Spinal cord (tissue), 10 donors: ENCODE data around the gene IDS. TPM values are rescaled to one million over a fixed set of nuclear protein-coding genes. Genes with fewer than 3 reads are reported as not detected.
A peak's percentile ranks its signal among the peaks of the same experiment; 100 is the strongest.

Experiments
- DNase-seq, 6 donors: peaks; one replicate each; pipeline versions ENCODE4 v3.0.0 to v3.0.0-alpha.2; 2013 to 2015; ENCODE audit warnings: low spot score in 6 of 6, low read depth in 4 of 6
- H3K27ac ChIP-seq: one replicate; pipeline ENCODE4 v1.5.1; 2013; ENCODE audit warnings: low read depth, low read length, control low read depth
- H3K27me3 ChIP-seq: one replicate; pipeline ENCODE4 v1.6.1; 2013; ENCODE audit warnings: low read length; ENCODE audit not compliant: control insufficient read depth, insufficient read depth
- H3K36me3 ChIP-seq: one replicate; pipeline ENCODE4 v1.6.1; 2013; ENCODE audit warnings: low read length; ENCODE audit not compliant: control insufficient read depth, insufficient read depth
- H3K4me1 ChIP-seq: one replicate; pipeline ENCODE4 v1.6.1; 2013; ENCODE audit warnings: low read length; ENCODE audit not compliant: control insufficient read depth, insufficient read depth
- H3K4me3 ChIP-seq: one replicate; pipeline ENCODE4 v1.5.1; 2013; ENCODE audit warnings: low read depth, low read length, control low read depth
- H3K9me3 ChIP-seq: one replicate; pipeline ENCODE4 v1.6.1; 2013; ENCODE audit warnings: low read length; ENCODE audit not compliant: control insufficient read depth, insufficient read depth
- WGBS: methylation state at CpG from one replicate; pipeline ENCODE4 v1.1.5; 2013; ENCODE audit warnings: missing lambda C conversion rate; ENCODE audit not compliant: insufficient coverage; 5-methylcytosine and 5-hydroxymethylcytosine counted together
- polyA plus RNA-seq, 2 donors: library from polyadenylated mRNA; unstranded; fragments of 120-200 nt; gene quantifications; one replicate each; pipeline ENCODE4 v1.2.1, GENCODE V29; 2013; ENCODE audit not compliant: insufficient read length in 2 of 2
- total RNA-seq, 2 donors: library from RNA; depleted of rRNA in 1 of 2; stranded (reverse); fragments of 120-200 nt in 1 of 2; fragments of >200 nt in 1 of 2; gene quantifications; one replicate each; pipeline versions ENCODE4 v1.2.3 to v1.2.4, GENCODE V29; 2013 to 2014
- donor health status: healthy.

The IDS gene
- total and polyA plus RNA-seq, 4 donors = 72.7 to 256 (median 199) TPM

- no peak for DNase-seq
- Histone ChIP-seq H3K9me3 (no peaks in the 10 kb centered on the region), H3K36me3 (no peaks in the 10 kb centered on the region), H3K27ac (no peak overlapping the region), H3K27me3 (no peaks in the 10 kb centered on the region), H3K4me3 (no peak overlapping the region), H3K4me1 (no peaks in the 10 kb centered on the region)
Measured at GRCh38 chrX:149455934-149456333, 49.2 kb downstream of the IDS start.

DNA sequence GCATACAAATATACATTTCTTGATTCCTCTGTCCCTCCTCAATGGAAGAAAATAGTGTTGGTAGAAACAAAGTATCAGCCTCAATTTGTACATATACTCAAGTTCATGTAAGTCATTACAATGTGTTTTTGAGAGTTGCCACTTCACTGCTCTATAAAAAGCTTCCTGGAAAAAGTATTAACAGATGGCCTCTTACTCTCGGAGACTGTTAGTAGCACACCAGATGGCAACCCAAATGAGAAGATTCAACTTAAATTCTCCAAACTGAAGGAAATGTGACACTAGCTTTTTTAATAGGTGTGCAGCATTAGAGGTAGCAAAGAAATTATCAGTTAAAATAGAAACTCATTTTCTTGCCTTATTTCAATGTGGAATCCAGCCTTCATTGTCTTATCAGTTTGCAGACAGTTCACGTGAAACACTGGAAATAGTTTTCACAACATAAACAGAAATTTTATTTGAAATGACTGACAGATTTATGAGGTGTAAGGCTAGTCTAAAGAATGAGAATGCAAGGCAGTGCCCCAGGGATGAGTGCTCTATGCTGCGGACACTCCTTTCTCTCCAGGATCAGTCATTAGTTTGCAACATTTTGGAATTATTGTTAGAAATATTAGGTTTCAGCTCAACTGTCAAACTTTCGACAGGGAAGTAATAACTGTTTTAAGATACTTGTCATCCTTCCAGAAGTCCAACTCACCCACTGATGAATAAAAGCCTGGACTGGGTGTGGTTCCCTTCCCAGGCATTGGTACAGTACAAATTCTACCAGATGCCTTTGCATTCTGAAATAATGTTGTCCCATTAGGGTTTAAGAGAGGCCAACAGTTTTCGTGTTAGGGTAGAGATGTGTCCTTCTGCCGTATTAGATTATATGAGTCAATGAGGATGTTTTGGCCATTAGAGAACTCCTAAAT, 50.9 kb downstream of the IDS start:
- peak in 2 of 6 donors; percentile 42 to 69 for DNase-seq
- Histone ChIP-seq H3K9me3 (no peaks in the 10 kb centered on the region), H3K36me3 (no peaks in the 10 kb centered on the region), H3K4me3 (no peak overlapping the region), H3K27me3 (no peaks in the 10 kb centered on the region), H3K27ac (no peak overlapping the region), H3K4me1 (no peaks in the 10 kb centered on the region)
- WGBS = 100% methylated on average over 1 of the region's 6 CpGs

- Histone ChIP-seq H3K4me1 (no peaks in the 10 kb centered on the region), H3K27me3 (no peaks in the 10 kb centered on the region), H3K4me3 (no peak overlapping the region), H3K27ac (no peak overlapping the region), H3K9me3 (no peaks in the 10 kb centered on the region), H3K36me3 (no peaks in the 10 kb centered on the region)
- WGBS = no CpG with 5 or more reads among the region's 2 CpGs
- no peak for DNase-seq
Measured at GRCh38 chrX:149453030-149453429, 52.1 kb downstream of the IDS start.

DNA sequence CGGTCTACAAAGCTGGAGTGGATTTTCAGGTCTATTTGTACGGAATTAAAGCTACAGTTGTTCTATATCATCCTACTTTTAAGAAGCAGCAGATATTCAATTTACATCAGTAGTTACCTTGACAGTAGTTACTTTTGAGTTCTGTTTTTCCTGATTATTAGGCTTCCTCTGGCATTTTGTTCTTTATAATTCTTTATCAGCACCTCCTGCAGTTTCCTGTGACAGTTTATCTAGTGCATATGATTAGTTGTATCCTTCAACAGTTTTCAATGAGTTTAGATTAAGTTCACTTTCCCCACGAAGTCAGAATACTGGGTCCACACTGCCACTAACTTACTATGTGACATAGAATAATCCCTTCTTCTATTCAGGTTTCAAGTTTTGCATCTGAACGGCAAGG, 71.7 kb downstream of the IDS start:
- 83% methylated on average over 1 of the region's 4 CpGs for WGBS
- Histone ChIP-seq H3K4me1 (no peaks in the 10 kb centered on the region), H3K27me3 (no peaks in the 10 kb centered on the region), H3K9me3 (no peaks in the 10 kb centered on the region), H3K27ac (no peak overlapping the region), H3K36me3 (no peaks in the 10 kb centered on the region), H3K4me3 (no peak overlapping the region)
- no peak for DNase-seq

DNA sequence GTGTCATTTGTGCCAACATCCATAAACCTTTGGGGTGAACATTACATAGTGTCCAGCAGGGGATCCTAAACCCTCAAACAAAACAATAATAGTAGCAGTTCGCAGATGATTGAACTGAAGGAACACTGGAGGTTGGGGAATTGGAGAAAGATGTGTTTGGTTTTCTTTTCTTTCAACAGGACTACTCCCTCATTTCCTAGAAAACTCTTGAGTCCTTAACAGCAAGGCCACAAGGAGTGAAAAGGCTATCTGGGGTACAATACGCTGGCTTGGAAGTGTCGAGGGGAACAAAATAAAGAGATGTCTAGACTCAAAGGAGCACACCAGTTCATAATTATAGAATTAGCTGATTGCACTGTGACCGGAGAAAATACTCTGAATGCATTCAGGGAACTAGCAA, 72.1 kb downstream of the IDS start:
- no peak for DNase-seq
- Histone ChIP-seq H3K4me1 (no peaks in the 10 kb centered on the region), H3K27ac (no peak overlapping the region), H3K4me3 (no peak overlapping the region), H3K9me3 (no peaks in the 10 kb centered on the region), H3K27me3 (no peaks in the 10 kb centered on the region), H3K36me3 (no peaks in the 10 kb centered on the region)
- WGBS = no CpG with 5 or more reads among the region's 4 CpGs

Other genes starting within 250 kb of the IDS start
- gene EOLA1, start 35.7 kb upstream of the IDS start, total RNA-seq = 10 to 100 TPM; 13.7 to 22.4 TPM
- gene EOLA1, start 35.7 kb upstream of the IDS start, polyA plus RNA-seq = 10 to 100 TPM; 24.2 to 26.8 TPM
- gene HSFX3, start 44.6 kb upstream of the IDS start, total RNA-seq = not detected
- gene HSFX3, start 44.6 kb upstream of the IDS start, polyA plus RNA-seq = under 1 TPM; 0.39 to 0.48 TPM
- gene MAGEA9B, start 82.2 kb upstream of the IDS start, total RNA-seq = not detected
- gene MAGEA9B, start 82.2 kb upstream of the IDS start, polyA plus RNA-seq = not detected
- 1 to 10 TPM in 1 of 2 donors, under 1 TPM in 1; 0.89 to 1.2 TPM for gene HSFX2, start 90.0 kb upstream of the IDS start, total RNA-seq
- 1 to 10 TPM in 1 of 2 donors, under 1 TPM in 1; 0.86 to 2.4 TPM for gene HSFX2, start 90.0 kb upstream of the IDS start, polyA plus RNA-seq
- 10 to 100 TPM; 31.7 to 42.0 TPM for gene TMEM185A, start 126.5 kb upstream of the IDS start, total RNA-seq
- 10 to 100 TPM; 33.9 to 45.6 TPM for gene TMEM185A, start 126.5 kb upstream of the IDS start, polyA plus RNA-seq
- not detected for gene MAGEA11, start 206.8 kb upstream of the IDS start, total RNA-seq
- not detected for gene MAGEA11, start 206.8 kb upstream of the IDS start, polyA plus RNA-seq